ENCODE measurements around the gene TNXB.
"Not testable (repeated sequence)": the region's sequence is repeated elsewhere in the genome, so short reads cannot be mapped to it uniquely, and the experiment has no call there.

DNA sequence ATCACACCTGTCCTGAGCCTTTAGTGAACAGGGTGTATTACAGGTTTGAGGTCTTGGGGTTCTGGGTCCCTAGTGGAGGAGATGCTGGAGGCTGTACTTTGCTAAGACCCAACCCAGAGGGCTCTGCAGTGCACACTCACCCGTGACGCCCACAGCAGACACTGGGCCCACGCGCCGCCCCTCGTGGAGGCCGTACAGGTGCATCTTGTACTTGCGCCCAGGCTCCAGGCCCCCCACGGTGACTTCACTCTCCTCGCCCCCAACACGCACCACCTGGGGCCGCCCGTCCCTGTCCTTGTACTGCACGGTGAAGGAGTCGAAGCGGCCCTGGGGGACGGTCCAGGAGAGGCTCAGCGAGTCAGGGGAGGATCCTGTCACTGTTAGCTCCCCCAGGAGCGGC is 41.6 kb downstream of the TNXB start:
- not testable (repeated sequence) for TF ChIP-seq CTCF (IDR thresholded peaks at IDR 0.05; ENCODE audit: low read depth, low read length); EZH2phosphoT487 (IDR thresholded peaks at IDR 0.05; ENCODE audit: low read depth)

Data from OCI-LY3 (cell line).